ENCODE results near the gene TYSND1.
A peak's percentile ranks its signal among the peaks of the same experiment; 100 is the strongest.

Gene TYSND1

GRCh38 chr10:70145666-70146488 is 623 bp downstream of the TYSND1 start:
- no peak for DNase-seq (ENCODE audit: low read depth, low spot score)
- no peaks in the 10 kb centered on the region for H3K27me3 ChIP-seq (ENCODE audit: control insufficient read depth, insufficient read depth, low read length)
- WGBS (ENCODE audit: insufficient coverage, insufficient read length) = no CpG with 5 or more reads among the region's 98 CpGs
- H3K4me1 ChIP-seq (ENCODE audit: control insufficient read depth, insufficient read depth, low read length) = 0 out of 2 replicates have a peak, but pooled peaks cover 2% of the 10 kb centered on the region
- H3K36me3 ChIP-seq (ENCODE audit: control insufficient read depth, insufficient read depth, low read length) = no peaks in the 10 kb centered on the region; the same call in 1 of the 2 replicates
- no peaks in the 10 kb centered on the region for H3K9me3 ChIP-seq (ENCODE audit: control insufficient read depth, insufficient read depth, low read length)
- H3K4me3 ChIP-seq (ENCODE audit: low read length) = peak overlapping the region; percentile 66; the same call in 1 of the 2 replicates
- no peak overlapping the region for H3K27ac ChIP-seq (ENCODE audit: low read length)

- Histone ChIP-seq H3K27ac (ENCODE audit: low read length) (no peak overlapping the region), H3K27me3 (ENCODE audit: control insufficient read depth, insufficient read depth, low read length) (no peaks in the 10 kb centered on the region), H3K9me3 (ENCODE audit: control insufficient read depth, insufficient read depth, low read length) (no peaks in the 10 kb centered on the region), H3K4me1 (ENCODE audit: control insufficient read depth, insufficient read depth, low read length) (0 out of 2 replicates have a peak, but pooled peaks cover 2% of the 10 kb centered on the region), H3K36me3 (ENCODE audit: control insufficient read depth, insufficient read depth, low read length) (no peaks in the 10 kb centered on the region), H3K4me3 (ENCODE audit: low read length) (peak overlapping the region; percentile 66; the same call in 1 of the 2 replicates)
- WGBS (ENCODE audit: insufficient coverage, insufficient read length) = no CpG with 5 or more reads among the region's 28 CpGs
- DNase-seq (ENCODE audit: low read depth, low spot score) = no peak
These were observed 1.3 kb downstream of the TYSND1 start for GRCh38 chr10:70145166-70145665.

GRCh38 chr10:70144372-70145110 is 2.0 kb downstream of the TYSND1 start:
- Histone ChIP-seq H3K27ac (ENCODE audit: low read length) (no peak overlapping the region), H3K27me3 (ENCODE audit: control insufficient read depth, insufficient read depth, low read length) (no peaks in the 10 kb centered on the region), H3K4me1 (ENCODE audit: control insufficient read depth, insufficient read depth, low read length) (0 out of 2 replicates have a peak, but pooled peaks cover 2% of the 10 kb centered on the region), H3K4me3 (ENCODE audit: low read length) (no peak overlapping the region), H3K9me3 (ENCODE audit: control insufficient read depth, insufficient read depth, low read length) (no peaks in the 10 kb centered on the region), H3K36me3 (ENCODE audit: control insufficient read depth, insufficient read depth, low read length) (0 out of 2 replicates have a peak, but pooled peaks cover 2% of the 10 kb centered on the region)
- no CpG with 5 or more reads among the region's 18 CpGs for WGBS (ENCODE audit: insufficient coverage, insufficient read length)
- no peak for DNase-seq (ENCODE audit: low read depth, low spot score)

GRCh38 chr10:70142555-70142954 is 3.9 kb downstream of the TYSND1 start:
- no CpG with 5 or more reads among the region's 10 CpGs for WGBS (ENCODE audit: insufficient coverage, insufficient read length)
- Histone ChIP-seq H3K4me3 (ENCODE audit: low read length) (no peak overlapping the region), H3K9me3 (ENCODE audit: control insufficient read depth, insufficient read depth, low read length) (no peaks in the 10 kb centered on the region), H3K4me1 (ENCODE audit: control insufficient read depth, insufficient read depth, low read length) (0 out of 2 replicates have a peak, but pooled peaks cover 2% of the 10 kb centered on the region), H3K36me3 (ENCODE audit: control insufficient read depth, insufficient read depth, low read length) (0 out of 2 replicates have a peak, but pooled peaks cover 2% of the 10 kb centered on the region), H3K27me3 (ENCODE audit: control insufficient read depth, insufficient read depth, low read length) (no peaks in the 10 kb centered on the region), H3K27ac (ENCODE audit: low read length) (no peak overlapping the region)
- no peak for DNase-seq (ENCODE audit: low read depth, low spot score)

GRCh38 chr10:70140297-70140696 is 6.2 kb downstream of the TYSND1 start:
- Histone ChIP-seq H3K9me3 (ENCODE audit: control insufficient read depth, insufficient read depth, low read length) (no peaks in the 10 kb centered on the region), H3K4me3 (ENCODE audit: low read length) (no peak overlapping the region), H3K27me3 (ENCODE audit: control insufficient read depth, insufficient read depth, low read length) (no peaks in the 10 kb centered on the region), H3K4me1 (ENCODE audit: control insufficient read depth, insufficient read depth, low read length) (0 out of 2 replicates have a peak, but pooled peaks cover 1% of the 10 kb centered on the region), H3K27ac (ENCODE audit: low read length) (no peak overlapping the region), H3K36me3 (ENCODE audit: control insufficient read depth, insufficient read depth, low read length) (0 out of 2 replicates have a peak, but pooled peaks cover 2% of the 10 kb centered on the region)
- DNase-seq (ENCODE audit: low read depth, low spot score) = no peak
- WGBS (ENCODE audit: insufficient coverage, insufficient read length) = no CpG with 5 or more reads among the region's 5 CpGs

GRCh38 chr10:70139997-70140250 is 6.6 kb downstream of the TYSND1 start:
- H3K9me3 ChIP-seq (ENCODE audit: control insufficient read depth, insufficient read depth, low read length) = no peaks in the 10 kb centered on the region
- H3K36me3 ChIP-seq (ENCODE audit: control insufficient read depth, insufficient read depth, low read length) = 0 out of 2 replicates have a peak, but pooled peaks cover 2% of the 10 kb centered on the region
- DNase-seq (ENCODE audit: low read depth, low spot score) = no peak
- no peak overlapping the region for H3K27ac ChIP-seq (ENCODE audit: low read length)
- no peaks in the 10 kb centered on the region for H3K4me1 ChIP-seq (ENCODE audit: control insufficient read depth, insufficient read depth, low read length)
- no CpG with 5 or more reads among the region's 6 CpGs for WGBS (ENCODE audit: insufficient coverage, insufficient read length)
- H3K4me3 ChIP-seq (ENCODE audit: low read length) = no peak overlapping the region
- H3K27me3 ChIP-seq (ENCODE audit: control insufficient read depth, insufficient read depth, low read length) = no peaks in the 10 kb centered on the region

- H3K9me3 ChIP-seq (ENCODE audit: control insufficient read depth, insufficient read depth, low read length) = no peaks in the 10 kb centered on the region
- no peak for DNase-seq (ENCODE audit: low read depth, low spot score)
- H3K4me1 ChIP-seq (ENCODE audit: control insufficient read depth, insufficient read depth, low read length) = no peaks in the 10 kb centered on the region
- H3K27me3 ChIP-seq (ENCODE audit: control insufficient read depth, insufficient read depth, low read length) = no peaks in the 10 kb centered on the region
- no peak overlapping the region for H3K4me3 ChIP-seq (ENCODE audit: low read length)
- no CpG with 5 or more reads among the region's 11 CpGs for WGBS (ENCODE audit: insufficient coverage, insufficient read length)
- no peak overlapping the region for H3K27ac ChIP-seq (ENCODE audit: low read length)
- H3K36me3 ChIP-seq (ENCODE audit: control insufficient read depth, insufficient read depth, low read length) = 0 out of 2 replicates have a peak, but pooled peaks cover 2% of the 10 kb centered on the region
These were observed 7.1 kb downstream of the TYSND1 start for GRCh38 chr10:70139151-70139996.

- H3K4me1 ChIP-seq (ENCODE audit: control insufficient read depth, insufficient read depth, low read length) = no peaks in the 10 kb centered on the region
- H3K4me3 ChIP-seq (ENCODE audit: low read length) = no peak overlapping the region
- no peak for DNase-seq (ENCODE audit: low read depth, low spot score)
- no peaks in the 10 kb centered on the region for H3K9me3 ChIP-seq (ENCODE audit: control insufficient read depth, insufficient read depth, low read length)
- WGBS (ENCODE audit: insufficient coverage, insufficient read length) = no CpG with 5 or more reads among the region's 14 CpGs
- H3K36me3 ChIP-seq (ENCODE audit: control insufficient read depth, insufficient read depth, low read length) = 0 out of 2 replicates have a peak, but pooled peaks cover 2% of the 10 kb centered on the region
- H3K27me3 ChIP-seq (ENCODE audit: control insufficient read depth, insufficient read depth, low read length) = no peaks in the 10 kb centered on the region; the same call in 1 of the 2 replicates
- H3K27ac ChIP-seq (ENCODE audit: low read length) = no peak overlapping the region
These were observed 8.3 kb downstream of the TYSND1 start for GRCh38 chr10:70137927-70138883.

GRCh38 chr10:70137135-70137534 is 9.4 kb downstream of the TYSND1 start:
- H3K27ac ChIP-seq (ENCODE audit: low read length) = no peak overlapping the region
- H3K9me3 ChIP-seq (ENCODE audit: control insufficient read depth, insufficient read depth, low read length) = no peaks in the 10 kb centered on the region
- no CpG with 5 or more reads among the region's 9 CpGs for WGBS (ENCODE audit: insufficient coverage, insufficient read length)
- H3K4me1 ChIP-seq (ENCODE audit: control insufficient read depth, insufficient read depth, low read length) = no peaks in the 10 kb centered on the region
- no peaks in the 10 kb centered on the region; the same call in 1 of the 2 replicates for H3K27me3 ChIP-seq (ENCODE audit: control insufficient read depth, insufficient read depth, low read length)
- DNase-seq (ENCODE audit: low read depth, low spot score) = no peak
- 0 out of 2 replicates have a peak, but pooled peaks cover 2% of the 10 kb centered on the region for H3K36me3 ChIP-seq (ENCODE audit: control insufficient read depth, insufficient read depth, low read length)
- no peak overlapping the region for H3K4me3 ChIP-seq (ENCODE audit: low read length)

All from iPS DF 6.9 (cell line).